GM19438 (cell line): ENCODE data around the gene WNK2.
"Not testable (repeated sequence)": the region's sequence is repeated elsewhere in the genome, so short reads cannot be mapped to it uniquely, and the experiment has no call there.

Experiments used
- ATAC-seq: cut with Tn5 transposase; IDR thresholded peaks from one replicate; pipeline ENCODE4 v1.9.1; 2021; ENCODE audit warnings: low read depth; ENCODE audit not compliant: unreplicated experiment

Gene WNK2

GRCh38 chr9:93320591-93321219 is 136.8 kb downstream of the WNK2 start:
- ATAC-seq = no peak

- no peak for ATAC-seq
Observed at GRCh38 chr9:93321220-93321610, 137.3 kb downstream of the WNK2 start.

- not testable (repeated sequence) for ATAC-seq
Observed at GRCh38 chr9:93323446-93323954, 139.6 kb downstream of the WNK2 start.

GRCh38 chr9:93324191-93324834 is 140.4 kb downstream of the WNK2 start:
- no peak for ATAC-seq

GRCh38 chr9:93325307-93326035 is 141.5 kb downstream of the WNK2 start:
- no peak for ATAC-seq

- no peak for ATAC-seq
Observed at GRCh38 chr9:93326056-93326455, 142.1 kb downstream of the WNK2 start.

GRCh38 chr9:93326654-93327053 is 142.7 kb downstream of the WNK2 start:
- ATAC-seq = no peak

- ATAC-seq = no peak
Observed at GRCh38 chr9:93329629-93330280, 145.8 kb downstream of the WNK2 start.

- ATAC-seq = no peak
Observed at GRCh38 chr9:93332317-93332716, 148.4 kb downstream of the WNK2 start.

- ATAC-seq = no peak
Observed at GRCh38 chr9:93336720-93337119, 152.8 kb downstream of the WNK2 start.

- ATAC-seq = not testable (repeated sequence)
Observed at GRCh38 chr9:93338196-93338595, 154.3 kb downstream of the WNK2 start.

- ATAC-seq = no peak
Observed at GRCh38 chr9:93340091-93340490, 156.2 kb downstream of the WNK2 start.

GRCh38 chr9:93341820-93342219 is 157.9 kb downstream of the WNK2 start:
- ATAC-seq = not testable (repeated sequence)

GRCh38 chr9:93342428-93342827 is 158.5 kb downstream of the WNK2 start:
- not testable (repeated sequence) for ATAC-seq

GRCh38 chr9:93343663-93344062 is 159.7 kb downstream of the WNK2 start:
- ATAC-seq = no peak

- no peak for ATAC-seq
Observed at GRCh38 chr9:93345643-93346230, 161.8 kb downstream of the WNK2 start.

- ATAC-seq = no peak
Observed at GRCh38 chr9:93346231-93347112, 162.5 kb downstream of the WNK2 start.

GRCh38 chr9:93347371-93347975 is 163.5 kb downstream of the WNK2 start:
- ATAC-seq = not testable (repeated sequence)
